GM18505 (cell line): ENCODE data around the gene HYLS1.
A peak's percentile ranks its signal among the peaks of the same experiment; 100 is the strongest.

Experiments used
- ATAC-seq: cut with Tn5 transposase; IDR thresholded peaks from one replicate; pipeline ENCODE4 v1.9.1; 2021; ENCODE audit not compliant: unreplicated experiment
- POLR2A ChIP-seq: IDR thresholded peaks from 4 replicates; pipeline ENCODE4 v1.6.1; 2011; ENCODE audit warnings: borderline replicate concordance; ENCODE audit not compliant: insufficient read depth, insufficient read length; ENCODE audit errors: extremely low read depth

Gene HYLS1

DNA sequence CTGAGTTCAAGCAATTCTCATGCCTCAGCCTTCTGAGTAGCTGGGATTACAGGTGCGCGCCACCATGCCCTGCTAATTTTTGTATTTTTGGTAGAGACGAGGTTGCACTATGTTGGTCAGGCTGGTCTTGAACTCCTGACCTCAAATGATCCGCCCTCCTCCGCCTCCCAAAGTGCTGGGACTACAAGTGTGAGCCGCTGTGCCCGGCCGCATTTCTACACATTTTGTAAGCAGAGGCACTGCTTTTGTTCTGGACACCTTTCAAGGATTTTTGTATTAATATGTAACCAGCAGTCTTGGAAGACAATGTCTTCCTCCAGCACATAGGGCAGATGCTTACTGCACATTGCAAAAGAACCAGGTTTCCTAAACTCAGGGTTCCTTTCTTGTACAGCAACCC is 47.0 kb downstream of the HYLS1 start:
- ATAC-seq, result no peak
- no peak for TF ChIP-seq POLR2A

DNA sequence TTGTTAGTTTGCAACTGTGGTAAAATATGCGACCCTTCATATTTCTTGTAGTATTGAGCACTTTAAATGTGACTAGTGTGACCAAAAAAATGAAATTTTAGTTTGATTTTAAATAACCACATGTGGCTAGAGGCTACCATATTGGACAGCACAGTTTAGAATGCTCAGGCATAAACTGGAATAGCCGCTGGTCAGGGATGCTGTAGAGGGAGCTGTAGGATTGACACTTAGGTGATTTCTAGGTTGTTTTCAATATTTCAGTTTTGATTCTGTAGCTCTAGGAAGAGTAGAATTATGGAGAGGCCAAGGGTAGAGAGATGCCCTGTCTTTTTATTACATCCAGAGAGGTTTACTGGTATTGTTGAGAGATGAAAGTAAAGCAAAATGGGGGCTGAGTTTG is 47.6 kb downstream of the HYLS1 start:
- no peak for ATAC-seq

DNA sequence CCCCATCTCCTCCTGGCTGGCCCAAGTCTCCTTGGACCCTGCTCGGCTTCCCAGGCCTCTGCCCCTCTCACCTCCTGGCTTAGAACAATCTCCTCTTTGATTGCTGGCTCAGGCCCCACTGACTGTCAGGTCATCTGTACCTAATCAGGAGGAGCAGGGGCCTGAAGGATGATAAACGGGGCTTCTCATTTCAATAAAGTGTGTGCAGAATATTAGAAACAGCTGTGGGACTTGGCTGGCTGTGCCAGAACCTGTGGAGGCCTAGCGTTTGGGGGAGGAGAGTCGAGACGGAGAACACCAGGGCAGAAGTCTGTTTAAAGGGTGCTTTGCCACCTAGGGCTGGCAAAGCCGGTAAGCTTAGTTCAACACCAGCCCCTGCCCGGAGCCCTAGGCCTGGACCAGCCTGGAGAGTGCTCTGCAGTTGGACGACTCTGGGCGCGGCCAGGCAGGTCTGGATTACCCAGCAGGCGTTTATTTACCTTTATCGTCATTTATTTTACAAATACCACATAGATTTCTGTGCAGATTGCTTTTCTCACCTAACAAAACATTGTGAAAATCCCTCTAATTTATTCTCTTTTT is 48.2 kb downstream of the HYLS1 start:
- TF ChIP-seq POLR2A, result no peak
- no peak for ATAC-seq

More for the DNA sequence above, 47.6 kb downstream of the HYLS1 start:
- no peak for TF ChIP-seq POLR2A

DNA sequence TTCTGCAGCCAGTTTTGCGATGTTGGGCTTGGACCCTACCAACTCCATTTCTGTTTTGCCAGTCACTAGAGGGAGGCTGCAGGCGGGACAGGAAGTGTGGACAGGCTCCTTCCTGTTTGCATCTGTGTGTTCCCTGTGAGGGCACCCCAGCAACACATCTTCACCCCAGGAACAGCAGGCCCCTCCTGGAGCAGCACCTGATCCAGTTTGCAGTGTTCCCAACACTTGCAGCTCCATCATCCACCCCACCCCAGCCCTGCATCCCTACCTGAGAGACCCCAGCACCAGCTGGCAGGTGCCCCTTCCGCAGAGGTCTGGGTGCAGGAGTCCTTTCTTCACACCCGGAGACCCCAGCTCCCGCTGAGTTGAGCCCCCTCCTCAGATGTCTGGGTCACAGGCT is 51.0 kb downstream of the HYLS1 start:
- no peak for TF ChIP-seq POLR2A
- no peak for ATAC-seq

DNA sequence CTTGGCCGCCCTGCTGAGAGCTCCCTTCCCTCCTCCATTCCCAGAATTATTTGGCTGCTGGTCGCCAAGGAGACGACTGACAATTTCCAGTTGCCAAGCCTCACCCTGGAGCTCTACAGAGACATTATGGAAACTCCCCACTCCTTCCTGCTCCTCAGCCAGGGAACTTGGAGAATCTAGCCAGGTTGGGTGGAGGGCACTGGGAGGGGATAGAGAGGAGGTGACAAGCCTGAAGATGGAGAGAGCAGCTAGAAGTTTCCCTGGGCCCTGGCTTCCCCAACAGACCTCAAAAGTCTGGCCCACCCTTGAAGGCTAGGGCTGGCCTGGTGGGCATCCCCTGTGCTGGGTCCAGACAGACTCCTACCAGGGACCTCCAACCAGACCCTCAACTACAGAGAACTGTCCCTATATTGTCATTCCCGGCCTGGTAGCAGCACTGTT is 51.6 kb downstream of the HYLS1 start:
- TF ChIP-seq POLR2A, result no peak
- no peak for ATAC-seq

DNA sequence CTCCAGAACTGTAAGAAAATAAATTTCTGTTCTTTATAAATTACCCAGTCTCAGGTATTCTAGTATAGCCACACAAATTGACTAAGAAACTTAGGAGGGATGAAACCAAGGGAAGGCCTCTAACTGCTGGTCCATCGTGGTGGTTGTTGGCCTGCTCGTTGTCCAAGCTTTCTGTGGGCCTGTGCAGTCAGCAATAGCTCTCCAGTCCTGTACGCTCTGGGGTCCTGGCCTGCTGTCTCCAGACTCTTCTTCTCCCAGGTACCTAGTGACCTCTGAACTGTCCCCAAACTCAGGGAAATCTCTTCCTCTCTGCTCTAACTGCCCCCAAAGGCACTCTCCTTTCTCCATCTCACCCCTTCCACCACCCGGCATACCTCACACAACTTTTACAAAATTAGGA is 52.7 kb downstream of the HYLS1 start:
- no peak for ATAC-seq
- no peak for TF ChIP-seq POLR2A

DNA sequence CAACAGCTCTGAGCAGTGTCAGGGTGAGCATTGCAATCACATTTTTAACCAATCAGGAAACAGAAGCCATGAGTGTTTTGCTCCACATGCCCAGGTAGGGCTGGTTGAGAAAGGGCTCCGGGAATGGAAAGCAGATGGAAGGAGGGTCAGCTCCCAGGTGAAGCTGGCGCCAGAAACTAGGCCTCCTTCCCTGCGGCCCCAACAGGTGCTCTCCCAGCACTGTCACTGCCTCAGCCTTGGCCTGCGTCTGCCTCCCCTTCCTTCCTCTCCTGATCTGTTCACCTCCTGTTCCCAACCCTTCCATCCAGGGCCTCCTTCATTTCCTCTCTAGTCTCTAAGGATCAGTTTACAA is 53.8 kb downstream of the HYLS1 start:
- ATAC-seq, result no peak
- no peak for TF ChIP-seq POLR2A

DNA sequence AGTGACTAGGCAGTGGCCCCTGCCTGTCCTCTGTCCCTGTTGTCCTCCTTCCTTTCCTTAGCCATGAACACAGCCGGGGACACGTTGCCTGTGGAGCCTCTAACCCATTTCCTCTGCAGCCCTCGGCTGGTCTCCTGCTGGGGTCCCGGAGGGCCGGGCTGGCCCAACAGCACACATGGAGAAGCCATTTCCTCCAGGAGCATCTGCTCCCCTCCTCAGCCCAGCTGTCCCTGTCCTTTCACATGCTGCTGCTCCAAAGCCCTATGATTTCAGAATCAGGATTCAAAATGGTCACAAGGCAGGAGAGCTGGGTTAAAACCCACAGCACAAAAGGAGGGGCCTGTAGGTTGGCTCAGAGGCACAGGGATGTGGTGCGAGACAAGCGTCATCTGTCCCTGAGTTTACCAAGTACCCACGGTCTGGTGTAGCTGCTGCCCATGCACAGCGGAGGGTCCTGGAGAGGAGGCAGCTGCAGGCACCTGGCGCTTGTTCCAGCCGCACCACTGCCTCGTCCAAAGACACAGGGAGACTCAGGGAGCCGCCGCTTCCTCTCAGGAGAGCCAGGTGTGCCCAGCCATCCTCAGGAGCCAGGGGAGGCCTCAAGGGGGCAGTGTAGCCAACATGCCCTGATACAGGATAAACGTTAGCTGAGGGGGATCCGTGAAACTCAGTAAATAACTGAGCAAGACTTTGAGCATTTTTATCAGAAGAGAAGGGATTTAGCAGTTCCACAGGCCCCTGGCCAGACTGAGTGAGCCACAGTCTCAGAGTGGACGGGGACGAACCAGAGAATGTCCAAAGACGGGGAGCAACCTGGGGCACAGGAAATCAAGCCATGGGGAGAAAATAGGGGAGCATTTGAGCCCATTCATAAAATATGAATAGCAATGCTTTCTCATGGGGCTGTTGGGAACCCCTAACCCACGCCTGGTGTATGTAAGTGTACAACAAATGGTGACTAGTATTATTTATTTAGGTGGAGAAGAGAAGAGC is 54.4 kb downstream of the HYLS1 start:
- peak; percentile 52 for ATAC-seq

DNA sequence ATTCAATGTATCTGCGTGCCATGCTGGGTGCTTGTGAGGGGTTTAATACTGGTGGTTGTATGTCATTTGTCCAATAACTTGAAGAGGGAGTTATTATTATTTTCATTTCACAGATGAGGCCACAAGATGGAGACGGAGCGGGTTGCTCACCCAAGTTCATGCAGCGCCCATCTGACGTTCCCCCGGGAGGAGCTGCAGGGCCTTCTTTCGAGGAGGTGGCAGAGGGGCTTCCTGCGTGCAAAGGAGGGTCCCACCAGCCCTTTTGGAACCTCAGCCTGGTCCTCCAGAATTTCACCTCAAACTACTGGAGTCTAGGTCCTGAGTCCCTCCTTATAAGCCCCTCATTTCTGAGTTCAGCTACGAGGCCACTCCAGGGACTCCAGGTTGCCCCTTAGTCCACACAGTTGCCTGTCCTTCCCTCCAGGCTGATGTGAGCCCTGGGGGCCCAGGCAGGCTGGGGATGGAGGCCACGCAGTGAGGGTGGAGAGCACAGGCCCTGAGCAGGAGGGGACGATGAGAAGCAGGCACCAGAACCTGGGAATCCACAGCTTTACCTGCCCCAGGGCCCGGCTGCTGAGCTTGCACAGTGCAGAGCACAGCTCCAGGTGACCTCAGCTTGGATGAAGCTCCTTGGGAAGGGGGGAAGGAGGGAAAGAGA is 55.4 kb downstream of the HYLS1 start:
- ATAC-seq, result no peak
- no peak for TF ChIP-seq POLR2A

More for the DNA sequence above, 54.4 kb downstream of the HYLS1 start:
- TF ChIP-seq POLR2A, result no peak

DNA sequence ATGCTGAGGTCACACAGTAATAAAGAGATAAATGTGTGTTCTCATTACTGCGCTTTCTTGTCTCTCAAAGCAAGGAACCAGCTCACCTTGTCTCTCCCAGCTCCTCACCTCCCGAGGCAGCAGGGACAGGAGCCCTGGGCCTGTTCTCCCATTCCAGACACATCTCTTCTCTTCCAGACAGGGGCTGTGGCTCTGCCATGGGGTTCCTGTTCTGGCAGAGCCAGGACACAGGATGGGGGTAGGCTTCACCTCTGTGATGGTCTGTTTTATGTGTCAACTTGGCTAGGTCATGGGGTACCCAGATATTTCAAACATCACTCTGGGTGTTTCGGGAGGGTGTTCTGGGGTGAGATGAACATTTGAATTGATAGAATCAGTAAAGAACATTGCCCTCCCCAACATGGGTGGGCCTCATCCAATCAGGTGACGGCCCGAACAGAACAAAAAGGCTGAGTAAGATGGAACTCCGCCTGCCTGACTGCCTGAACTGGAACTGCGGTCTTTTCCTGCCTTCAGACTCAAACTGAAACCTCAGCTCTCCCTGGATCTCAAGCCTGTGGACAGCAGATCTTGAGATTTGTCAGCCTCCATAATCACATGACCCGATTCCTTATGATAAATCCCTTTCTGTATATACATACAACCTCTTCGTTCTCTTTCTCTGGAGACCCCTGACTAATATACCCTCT is 56.3 kb downstream of the HYLS1 start:
- no peak for TF ChIP-seq POLR2A
- no peak for ATAC-seq

DNA sequence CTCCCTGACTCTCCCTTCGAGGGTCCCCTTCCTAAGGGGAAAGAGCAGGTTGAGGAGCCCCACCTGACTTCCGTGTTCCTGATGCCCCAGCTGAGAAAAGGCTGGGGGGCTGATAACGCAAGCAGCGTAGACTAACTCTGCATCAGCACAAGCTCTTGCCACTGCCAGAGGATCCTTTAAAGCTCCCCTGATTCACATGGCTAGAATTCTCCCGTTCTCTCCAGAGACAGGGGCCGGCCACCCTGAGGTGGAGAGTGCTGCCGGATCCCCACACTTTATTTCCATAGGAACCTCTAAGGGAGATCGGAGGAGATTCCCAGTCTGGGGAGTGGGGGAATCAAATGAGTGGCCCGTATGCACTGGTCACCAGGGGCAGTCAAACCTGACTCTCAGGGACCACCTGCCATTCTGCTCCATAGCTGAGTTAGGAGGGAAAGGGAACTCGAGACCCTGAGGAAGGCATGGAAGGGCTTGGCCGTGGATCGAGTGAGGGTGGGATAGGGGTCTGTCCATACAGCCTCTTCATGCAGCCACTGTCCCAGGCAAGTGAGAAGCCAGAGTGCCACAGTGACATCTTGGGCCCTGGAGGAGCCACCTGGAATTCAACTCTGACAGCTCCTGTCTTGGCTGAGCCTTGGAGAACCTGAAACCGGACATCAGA is 57.0 kb downstream of the HYLS1 start:
- no peak for ATAC-seq
- TF ChIP-seq POLR2A, result no peak

DNA sequence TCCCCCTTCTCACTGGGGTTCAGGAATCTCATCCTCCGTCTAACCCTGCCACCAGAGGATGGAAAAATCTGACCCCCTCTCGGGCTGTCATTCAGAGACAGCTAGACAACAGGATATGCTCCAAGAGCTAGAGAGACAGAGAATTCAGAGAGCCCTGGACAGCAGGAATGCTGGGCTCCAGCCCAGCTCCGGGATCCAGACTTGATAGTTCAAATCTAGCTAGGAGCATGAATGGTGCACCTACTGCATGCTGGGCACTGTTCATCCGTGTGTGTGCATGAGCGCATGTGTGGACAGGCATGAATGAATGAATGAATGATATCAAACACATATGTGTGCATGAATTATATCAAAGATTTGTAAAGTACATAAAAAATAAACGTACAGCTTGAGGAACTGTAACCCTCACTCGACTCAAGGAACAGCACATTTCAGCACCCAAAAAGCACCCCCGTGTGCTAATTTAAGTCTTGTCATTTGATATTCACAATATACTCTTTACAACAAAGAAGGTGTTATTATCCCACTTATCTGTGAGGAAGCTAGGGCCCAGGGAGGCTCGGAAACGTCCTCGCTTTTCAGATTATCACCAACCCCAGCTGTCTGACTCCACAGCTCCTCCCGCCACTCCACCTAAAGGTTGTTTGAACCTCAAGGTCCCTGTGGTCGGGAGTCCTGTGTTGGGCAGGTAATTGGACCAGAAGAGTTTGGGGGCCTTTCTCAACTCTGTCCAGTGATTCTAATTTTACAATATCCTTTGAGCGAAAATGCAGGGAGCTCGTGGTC is 57.7 kb downstream of the HYLS1 start:
- ATAC-seq, result no peak
- no peak for TF ChIP-seq POLR2A
